ENCODE data around the gene CRYGB.

The CRYGB gene, protein sequence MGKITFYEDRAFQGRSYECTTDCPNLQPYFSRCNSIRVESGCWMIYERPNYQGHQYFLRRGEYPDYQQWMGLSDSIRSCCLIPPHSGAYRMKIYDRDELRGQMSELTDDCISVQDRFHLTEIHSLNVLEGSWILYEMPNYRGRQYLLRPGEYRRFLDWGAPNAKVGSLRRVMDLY

DNA sequence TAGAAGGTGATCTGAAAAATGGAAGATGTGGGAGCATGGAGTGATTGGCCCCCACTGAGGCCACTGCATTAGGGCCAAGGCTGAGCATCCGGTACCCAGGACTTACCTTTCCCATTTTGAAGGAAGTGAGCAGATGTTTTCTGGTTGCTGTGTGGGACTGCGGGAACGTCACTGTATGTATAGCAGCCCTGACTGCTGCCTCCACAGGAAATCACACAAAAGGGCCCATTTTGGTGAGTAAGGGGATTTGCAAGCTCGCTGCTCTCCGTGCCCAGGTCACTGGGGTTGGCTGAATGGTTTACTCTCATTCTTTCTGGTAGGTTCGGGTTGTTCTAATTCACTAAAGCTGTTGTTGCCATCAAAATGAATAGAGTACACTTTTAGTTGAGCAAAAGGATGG, at the start of gene CRYGB:
Gene CRYGB, minus strand, starts transcription at position 153 of the 400 bp plus-strand sequence. Its CDS starts 38 bp downstream, at position 115.
- in situ Hi-C loops (cut with HindIII; ENCODE audit: low sequenced_read_pairs): no loop called here

DNA sequence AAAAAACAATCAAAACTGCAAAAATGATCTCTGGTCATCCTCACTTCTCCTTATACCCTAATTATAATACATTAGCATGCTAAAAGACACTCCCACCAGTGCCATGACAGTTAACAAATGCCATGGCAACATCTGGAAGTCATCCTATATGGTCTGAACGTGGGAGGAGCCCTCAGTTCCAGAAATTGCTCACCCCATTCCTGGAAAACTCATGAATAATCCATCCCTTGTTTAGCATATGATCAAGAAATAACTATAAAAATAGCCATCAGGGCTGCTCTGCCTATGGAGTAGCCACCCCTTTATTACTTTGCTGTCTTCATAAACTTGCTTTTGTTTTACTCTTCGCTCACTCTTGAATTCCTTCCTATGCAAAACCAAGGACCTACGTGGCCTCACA, 49.6 kb upstream of the CRYGB start:
- in situ Hi-C loops (cut with HindIII; ENCODE audit: low sequenced_read_pairs): no loop called here

- in situ Hi-C loops (cut with HindIII; ENCODE audit: low sequenced_read_pairs): no loop called here
Observed at GRCh38 chr2:208192611-208193236, 46.8 kb upstream of the CRYGB start.

GRCh38 chr2:208189810-208190503, 44.0 kb upstream of the CRYGB start, which contains the start of gene C2orf80:
Gene C2orf80, minus strand, starts transcription at chr2:208190030. Its CDS starts 3,044 bp downstream, at chr2:208186986.
- in situ Hi-C loops (cut with HindIII; ENCODE audit: low sequenced_read_pairs): no loop called here

DNA sequence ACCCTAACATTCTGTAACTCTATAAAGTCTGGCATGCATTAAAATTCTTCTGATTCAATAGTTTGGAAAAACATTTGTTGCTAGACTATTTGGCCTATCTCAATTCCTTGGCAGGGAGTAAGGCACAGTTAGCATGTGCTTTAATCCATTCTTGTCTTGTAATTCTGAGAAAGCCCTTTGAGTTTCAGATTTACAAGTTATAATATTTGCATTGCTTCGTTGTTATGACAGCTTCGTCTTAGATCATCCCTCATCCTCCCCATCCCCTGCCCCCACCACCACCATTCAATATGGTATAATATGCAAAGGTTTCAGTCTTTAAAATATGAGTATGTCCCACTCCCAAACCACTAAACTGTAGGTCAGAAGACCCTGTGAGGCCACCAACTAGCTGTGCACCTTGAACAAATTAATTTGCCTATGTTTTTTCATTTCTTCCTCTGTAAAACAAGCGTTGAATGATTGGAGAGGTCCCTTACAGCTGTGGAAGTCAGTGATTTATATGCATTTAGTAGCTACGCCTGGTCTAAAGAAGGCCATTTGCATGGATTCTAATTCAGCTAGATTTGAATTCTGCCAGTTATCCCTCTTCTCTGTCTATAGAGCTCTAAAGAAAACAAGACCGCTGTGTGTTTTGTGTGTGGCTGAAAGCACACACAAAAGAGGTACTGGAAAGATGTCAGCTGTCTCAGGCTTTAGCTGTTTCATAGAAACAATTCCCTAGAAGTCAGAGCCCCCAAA, 43.3 kb upstream of the CRYGB start:
- in situ Hi-C loops (cut with HindIII; ENCODE audit: low sequenced_read_pairs): no loop called here

- in situ Hi-C loops (cut with HindIII; ENCODE audit: low sequenced_read_pairs): no loop called here
Observed at GRCh38 chr2:208186893-208187292, 40.9 kb upstream of the CRYGB start.

DNA sequence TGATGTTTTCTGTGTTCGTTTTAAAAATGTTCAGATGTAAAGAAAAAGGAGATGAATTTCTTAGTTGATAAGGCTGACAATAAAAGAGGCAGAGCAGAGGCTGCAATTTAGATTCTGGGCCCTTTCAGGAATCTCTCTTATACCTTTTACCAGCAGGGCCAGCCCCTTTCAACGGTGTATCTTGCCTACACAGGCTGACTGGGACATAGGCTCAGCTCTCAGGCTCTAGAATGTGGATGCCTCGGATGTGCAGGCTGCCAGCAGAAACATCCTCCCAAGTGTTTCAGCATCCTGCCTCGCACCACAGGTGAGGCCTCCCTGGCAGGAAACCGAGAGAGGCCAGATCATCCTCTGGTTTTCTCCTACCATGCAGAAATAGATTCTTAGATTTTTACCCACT, 40.5 kb upstream of the CRYGB start:
- in situ Hi-C loops (cut with HindIII; ENCODE audit: low sequenced_read_pairs): no loop called here

GRCh38 chr2:208183972-208184705, 38.2 kb upstream of the CRYGB start:
- in situ Hi-C loops (cut with HindIII; ENCODE audit: low sequenced_read_pairs): no loop called here

- in situ Hi-C loops (cut with HindIII; ENCODE audit: low sequenced_read_pairs): no loop called here
Observed at GRCh38 chr2:208183526-208183925, 37.6 kb upstream of the CRYGB start.

GRCh38 chr2:208182835-208183234, 36.9 kb upstream of the CRYGB start:
- in situ Hi-C loops (cut with HindIII; ENCODE audit: low sequenced_read_pairs): no loop called here

GRCh38 chr2:208179028-208179609, 33.2 kb upstream of the CRYGB start:
- in situ Hi-C loops (cut with HindIII; ENCODE audit: low sequenced_read_pairs): no loop called here

GRCh38 chr2:208175840-208176153, 29.8 kb upstream of the CRYGB start:
- in situ Hi-C loops (cut with HindIII; ENCODE audit: low sequenced_read_pairs): no loop called here

DNA sequence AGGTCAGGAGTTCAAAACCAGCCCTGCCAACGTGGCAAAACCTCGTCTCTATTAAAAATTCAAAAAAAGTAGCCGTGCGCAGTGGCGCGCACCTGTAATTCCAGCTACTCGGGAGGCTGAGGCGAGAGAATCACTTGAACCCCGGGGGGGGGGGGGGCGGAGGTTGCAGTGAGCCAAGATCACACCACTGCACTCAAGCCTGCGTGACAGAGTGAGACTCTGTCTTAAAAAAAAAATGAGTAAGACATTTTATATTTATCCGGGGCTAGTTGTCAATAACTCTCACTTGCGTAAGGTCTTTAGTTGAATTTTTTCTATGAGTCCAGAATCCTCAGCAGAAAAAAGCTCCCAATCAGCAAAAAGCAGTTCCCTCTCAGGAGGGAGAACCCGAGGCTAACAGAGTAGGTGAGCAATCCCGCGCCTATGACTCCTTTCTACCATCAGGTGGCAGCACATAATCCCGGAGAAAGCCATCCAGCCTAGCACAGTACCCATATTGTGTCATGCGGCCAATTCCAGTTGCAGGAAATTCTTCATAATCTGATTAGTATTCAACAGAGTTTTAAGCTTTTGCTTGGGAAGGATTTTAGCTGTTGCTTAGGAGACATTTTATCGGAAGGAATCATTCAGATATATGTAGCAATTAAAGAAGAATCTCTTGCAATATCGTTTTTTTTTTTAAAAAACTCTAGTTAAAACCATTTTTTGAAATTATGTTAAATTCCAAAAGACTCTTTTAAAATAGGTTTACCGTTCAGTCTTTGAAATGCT, 29.3 kb upstream of the CRYGB start:
- in situ Hi-C loops (cut with HindIII; ENCODE audit: low sequenced_read_pairs): no loop called here

- in situ Hi-C loops (cut with HindIII; ENCODE audit: low sequenced_read_pairs): no loop called here
Observed at GRCh38 chr2:208174144-208174543, 28.2 kb upstream of the CRYGB start.

- in situ Hi-C loops (cut with HindIII; ENCODE audit: low sequenced_read_pairs): no loop called here
Observed at GRCh38 chr2:208172125-208172524, 26.2 kb upstream of the CRYGB start.

- in situ Hi-C loops (cut with HindIII; ENCODE audit: low sequenced_read_pairs): no loop called here
Observed at GRCh38 chr2:208164951-208165755, 19.2 kb upstream of the CRYGB start.

- in situ Hi-C loops (cut with HindIII; ENCODE audit: low sequenced_read_pairs): no loop called here
Observed at GRCh38 chr2:208163489-208163888, 17.5 kb upstream of the CRYGB start, which contains the start of gene CRYGA. Gene CRYGA, minus strand, starts transcription at chr2:208163589. Its CDS starts 33 bp downstream, at chr2:208163556.

DNA sequence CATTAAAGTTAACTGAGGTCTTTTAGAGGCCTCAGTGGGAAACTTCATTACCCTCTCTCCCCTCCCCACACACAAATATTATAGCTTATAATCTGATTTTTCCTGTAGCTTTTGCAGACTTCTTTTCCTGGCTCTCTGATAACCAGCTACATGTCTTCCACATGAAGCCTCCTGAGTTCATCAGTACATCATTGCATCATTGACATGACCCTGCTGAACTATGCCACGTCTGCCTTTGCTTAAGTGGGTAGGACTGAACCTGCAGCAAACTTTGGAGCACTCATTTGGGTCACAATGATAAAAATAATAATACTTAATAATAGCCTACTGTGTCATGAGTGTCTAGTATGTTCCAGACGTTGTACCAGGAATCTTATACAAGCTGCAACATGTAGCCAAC, 10.5 kb upstream of the CRYGB start:
- in situ Hi-C loops (cut with HindIII; ENCODE audit: low sequenced_read_pairs): no loop called here

- in situ Hi-C loops (cut with HindIII; ENCODE audit: low sequenced_read_pairs): no loop called here
Observed at GRCh38 chr2:208153156-208153555, 7.2 kb upstream of the CRYGB start.
